HEK293T (cell line): ENCODE data around the gene TAF4B.

Experiments used
- CTCF ChIA-PET: fragments of 350-600 bp; formaldehyde crosslinking; extraction: SDS; loops from one replicate; lab custom pipeline; 2021; ENCODE audit warnings: antibody characterized with exemption, inconsistent platforms; lab: Yijun Ruan, JAX
- POLR2A ChIA-PET: fragments of 350-600 bp; formaldehyde crosslinking; extraction: SDS; loops from one replicate; lab custom pipeline; 2020; ENCODE audit warnings: antibody characterized with exemption, inconsistent platforms; lab: Yijun Ruan, JAX
- DNase-seq: peaks from one replicate; pipeline ENCODE4 v3.0.0; 2012; ENCODE audit warnings: mixed read lengths; ENCODE audit errors: extremely low spot score
- ARNT ChIP-seq: fragments of 450-650 bp; IDR thresholded peaks from 2 replicates; pipeline ENCODE4 v1.6.1; 2017; ENCODE audit warnings: mild to moderate bottlenecking
- BHLHE40 ChIP-seq: fragments of 450-650 bp; IDR thresholded peaks from 2 replicates; pipeline ENCODE4 v1.6.1; 2016; ENCODE audit warnings: mild to moderate bottlenecking, moderate library complexity, borderline replicate concordance
- CTBP1 ChIP-seq: fragments of 450-650 bp; IDR thresholded peaks from 2 replicates; pipeline ENCODE4 v1.6.1; 2016; ENCODE audit warnings: borderline replicate concordance
- ELF4 ChIP-seq: fragments of 450-650 bp; IDR thresholded peaks from 2 replicates; pipeline ENCODE4 v1.6.1; 2017; ENCODE audit warnings: antibody characterized with exemption
- FOXA1 ChIP-seq: fragments of 450-650 bp; IDR thresholded peaks from 2 replicates; pipeline ENCODE4 v1.6.1; 2016; ENCODE audit warnings: mild to moderate bottlenecking
- FOXK2 ChIP-seq: fragments of 450-650 bp; IDR thresholded peaks from 2 replicates; pipeline ENCODE4 v1.6.1; 2016; ENCODE audit warnings: mild to moderate bottlenecking
- FOXM1 ChIP-seq: fragments of 450-650 bp; IDR thresholded peaks from 2 replicates; pipeline ENCODE4 v1.6.1; 2017; ENCODE audit warnings: mild to moderate bottlenecking, borderline replicate concordance
- HDGF ChIP-seq: fragments of 450-650 bp; IDR thresholded peaks from 2 replicates; pipeline ENCODE4 v1.6.1; 2017; ENCODE audit warnings: antibody characterized with exemption, borderline replicate concordance
- L3MBTL2 ChIP-seq: fragments of 450-650 bp; conservative IDR thresholded peaks from 2 replicates; pipeline ENCODE4 v1.6.1; 2016; ENCODE audit warnings: mild to moderate bottlenecking
- LEF1 ChIP-seq: fragments of 450-650 bp; IDR thresholded peaks from 2 replicates; pipeline ENCODE4 v1.6.1; 2017; ENCODE audit warnings: mild to moderate bottlenecking, borderline replicate concordance
- NFRKB ChIP-seq: fragments of 450-650 bp; IDR thresholded peaks from 2 replicates; pipeline ENCODE4 v1.6.1; 2016; ENCODE audit warnings: mild to moderate bottlenecking, moderate library complexity
- SP1 ChIP-seq: fragments of 450-650 bp; IDR thresholded peaks from 2 replicates; pipeline ENCODE4 v1.6.1; 2017
- SUZ12 ChIP-seq: fragments of 450-650 bp; IDR thresholded peaks from 2 replicates; pipeline ENCODE4 v1.6.1; 2016; ENCODE audit warnings: mild to moderate bottlenecking
- TARDBP ChIP-seq: fragments of 450-650 bp; IDR thresholded peaks from 2 replicates; pipeline ENCODE4 v1.6.1; 2016
- ZNF384 ChIP-seq: fragments of 450-650 bp; IDR thresholded peaks from 2 replicates; pipeline ENCODE4 v1.6.1; 2016
- TF ChIP-seq, protein P1 (sequence below): fragments of 450-650 bp; IDR thresholded peaks from 2 replicates; pipeline ENCODE4 v1.6.1; 2016

The TAF4B gene

DNA sequence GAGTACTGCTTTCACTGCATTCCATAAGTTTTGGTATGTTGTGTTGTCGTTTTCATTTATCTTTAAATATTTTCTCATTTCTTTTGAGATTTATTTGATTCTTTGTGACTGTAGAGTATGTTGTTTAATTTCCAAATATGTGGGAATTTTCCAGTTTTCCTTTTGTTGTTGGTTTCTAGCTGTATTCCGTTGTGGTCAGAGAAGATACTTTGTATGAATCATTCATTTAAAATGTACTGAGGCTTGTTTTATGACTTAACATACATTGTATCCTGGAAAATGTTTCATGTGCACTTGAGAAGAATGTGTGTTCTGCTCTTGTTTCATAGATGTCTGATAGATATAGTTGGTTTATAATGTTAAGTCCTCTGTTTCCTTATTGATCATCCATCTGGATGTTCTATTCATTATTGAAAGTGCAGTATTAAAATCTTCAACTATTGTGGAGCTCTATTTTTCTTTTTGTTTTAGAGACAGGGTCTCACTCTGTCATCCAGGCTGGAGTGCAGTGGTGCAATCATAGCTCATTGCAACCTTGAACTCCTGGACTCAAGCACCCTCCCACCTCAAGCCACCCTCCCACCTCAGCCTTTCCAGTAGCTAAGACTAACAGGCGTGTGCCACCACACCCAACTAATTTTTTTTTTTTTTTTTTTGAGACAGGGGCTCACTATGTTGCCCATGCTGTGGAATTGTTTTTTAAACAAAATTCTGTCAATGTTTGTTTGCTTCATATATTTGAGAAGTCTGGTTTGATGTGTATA, 96.8 kb downstream of the TAF4B start:
- TF ChIP-seq HDGF: no peak
- no peak for TF ChIP-seq TARDBP
- TF ChIP-seq L3MBTL2: no peak
- no peak for TF ChIP-seq FOXM1
- no peak for TF ChIP-seq CTBP1
- TF ChIP-seq SP1: no peak
- no peak for TF ChIP-seq FOXA1
- no peak for TF ChIP-seq ZNF384
- no peak for TF ChIP-seq BHLHE40
- TF ChIP-seq, protein P1, sequence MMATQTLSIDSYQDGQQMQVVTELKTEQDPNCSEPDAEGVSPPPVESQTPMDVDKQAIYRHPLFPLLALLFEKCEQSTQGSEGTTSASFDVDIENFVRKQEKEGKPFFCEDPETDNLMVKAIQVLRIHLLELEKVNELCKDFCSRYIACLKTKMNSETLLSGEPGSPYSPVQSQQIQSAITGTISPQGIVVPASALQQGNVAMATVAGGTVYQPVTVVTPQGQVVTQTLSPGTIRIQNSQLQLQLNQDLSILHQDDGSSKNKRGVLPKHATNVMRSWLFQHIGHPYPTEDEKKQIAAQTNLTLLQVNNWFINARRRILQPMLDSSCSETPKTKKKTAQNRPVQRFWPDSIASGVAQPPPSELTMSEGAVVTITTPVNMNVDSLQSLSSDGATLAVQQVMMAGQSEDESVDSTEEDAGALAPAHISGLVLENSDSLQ: no peak
- ChIA-PET POLR2A (interaction anchor here (0.7 kb wide), 1 partner anchor 12 kb away, joined by 7 read pairs; no protein-coding TSS in a partner anchor), CTCF (interaction anchor here (0.6 to 0.8 kb wide), 2 partner anchors 59 to 197 kb away, joined by 3 read pairs; no protein-coding TSS in a partner anchor)
- no peak for DNase-seq

DNA sequence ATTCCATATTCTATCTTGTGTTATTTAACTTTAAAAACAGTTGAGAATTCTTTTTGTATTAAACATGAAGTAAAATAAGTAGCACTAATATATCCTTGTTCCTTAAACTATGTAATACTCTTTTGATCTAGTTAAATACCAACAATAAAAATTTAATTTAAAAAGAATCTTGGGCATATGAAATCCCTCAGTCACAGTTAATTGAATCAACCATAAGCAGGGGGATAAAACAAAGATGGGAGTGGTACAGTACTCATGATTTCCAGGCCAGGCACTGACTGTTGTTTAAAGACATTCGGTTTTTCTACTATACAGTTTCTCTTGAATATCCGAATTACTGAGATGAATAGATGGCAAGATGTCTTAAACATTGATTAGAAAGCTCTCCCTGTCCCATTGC, 99.5 kb downstream of the TAF4B start:
- TF ChIP-seq NFRKB (no peak), HDGF (no peak), ARNT (no peak), SP1 (no peak)
- CTCF ChIA-PET: no interaction called here
- POLR2A ChIA-PET: no interaction called here
- DNase-seq: no peak

DNA sequence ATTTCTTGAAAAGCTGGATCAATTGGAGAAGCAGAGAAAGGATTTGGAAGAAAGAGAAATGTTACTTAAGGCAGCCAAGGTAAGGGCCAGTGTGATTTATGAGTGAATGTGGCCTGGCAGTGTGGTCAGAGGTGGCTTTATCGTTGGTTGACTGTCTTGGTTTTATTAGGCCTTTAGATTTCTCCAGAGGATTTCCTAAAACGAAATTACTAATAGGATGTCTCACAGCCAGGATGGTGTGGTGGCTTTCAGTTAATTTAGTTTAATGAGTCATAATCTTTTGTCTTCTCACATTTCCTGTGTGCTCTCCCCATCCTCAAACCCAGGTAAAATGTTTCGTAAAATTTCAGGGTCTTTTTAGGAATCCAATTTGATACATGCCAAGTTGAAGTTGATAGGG, 100.8 kb downstream of the TAF4B start:
- ChIA-PET POLR2A (no interaction called here), CTCF (no interaction called here)
- no peak for TF ChIP-seq TARDBP
- no peak for TF ChIP-seq CTBP1
- no peak for TF ChIP-seq ZNF384
- no peak for DNase-seq

DNA sequence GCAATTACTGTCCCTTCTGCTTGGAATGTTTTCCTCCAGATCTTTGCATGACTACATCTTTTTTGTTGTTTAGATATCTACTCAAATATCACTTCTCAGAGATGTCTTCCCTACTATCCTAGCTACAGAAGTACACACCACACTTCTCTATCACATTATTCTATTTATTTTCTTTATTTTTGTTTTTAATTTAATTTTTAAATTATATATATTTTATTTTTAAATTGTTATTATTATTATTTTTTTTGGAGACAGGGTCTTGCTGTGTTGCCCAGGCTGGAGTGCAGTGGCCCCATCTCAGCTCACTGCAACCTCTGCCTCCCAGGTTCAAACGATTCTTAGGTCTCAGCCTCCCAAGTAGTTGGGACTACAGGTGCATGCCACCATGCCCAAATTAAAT, 106.7 kb downstream of the TAF4B start:
- no peak for TF ChIP-seq FOXM1
- TF ChIP-seq NFRKB: no peak
- TF ChIP-seq L3MBTL2: no peak
- TF ChIP-seq ELF4: no peak
- no peak for TF ChIP-seq CTBP1
- POLR2A ChIA-PET: no interaction called here
- no peak for DNase-seq
- CTCF ChIA-PET: interaction anchor here (0.6 to 0.7 kb wide), 2 partner anchors 13 to 14 kb away, joined by 3 read pairs; no protein-coding TSS in a partner anchor

DNA sequence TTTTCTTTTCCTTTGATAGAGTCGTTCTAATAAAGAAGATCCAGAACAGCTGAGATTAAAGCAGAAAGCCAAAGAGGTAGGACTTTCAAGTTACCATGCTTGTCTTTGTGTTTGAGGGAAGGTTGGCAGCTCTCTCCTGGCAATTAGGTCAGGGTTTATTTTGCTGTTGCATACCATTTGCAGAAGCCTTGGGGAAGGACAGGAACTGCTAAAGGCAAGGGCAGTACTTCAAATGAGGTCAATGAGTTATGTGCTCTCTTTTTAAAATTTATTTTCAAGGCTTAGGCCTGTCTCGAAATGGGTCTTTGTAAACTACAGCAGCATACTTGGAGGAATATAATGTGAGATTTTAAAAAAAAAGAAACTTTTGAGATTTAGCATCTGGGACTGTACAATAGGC, 108.9 kb downstream of the TAF4B start:
- CTCF ChIA-PET: interaction anchor here (0.7 kb wide), 1 partner anchor 175 kb away, joined by 3 read pairs; no protein-coding TSS in a partner anchor
- no peak for TF ChIP-seq ZNF384
- no peak for TF ChIP-seq FOXK2
- TF ChIP-seq HDGF: no peak
- TF ChIP-seq FOXM1: no peak
- TF ChIP-seq SUZ12: no peak
- no peak for TF ChIP-seq ARNT
- TF ChIP-seq ELF4: no peak
- TF ChIP-seq NFRKB: no peak
- no peak for TF ChIP-seq SP1
- TF ChIP-seq LEF1: no peak
- TF ChIP-seq CTBP1: no peak
- TF ChIP-seq FOXA1: no peak
- TF ChIP-seq BHLHE40: no peak
- TF ChIP-seq, protein P1: no peak
- TF ChIP-seq L3MBTL2: no peak
- no peak for TF ChIP-seq TARDBP
- POLR2A ChIA-PET: no interaction called here
- no peak for DNase-seq

DNA sequence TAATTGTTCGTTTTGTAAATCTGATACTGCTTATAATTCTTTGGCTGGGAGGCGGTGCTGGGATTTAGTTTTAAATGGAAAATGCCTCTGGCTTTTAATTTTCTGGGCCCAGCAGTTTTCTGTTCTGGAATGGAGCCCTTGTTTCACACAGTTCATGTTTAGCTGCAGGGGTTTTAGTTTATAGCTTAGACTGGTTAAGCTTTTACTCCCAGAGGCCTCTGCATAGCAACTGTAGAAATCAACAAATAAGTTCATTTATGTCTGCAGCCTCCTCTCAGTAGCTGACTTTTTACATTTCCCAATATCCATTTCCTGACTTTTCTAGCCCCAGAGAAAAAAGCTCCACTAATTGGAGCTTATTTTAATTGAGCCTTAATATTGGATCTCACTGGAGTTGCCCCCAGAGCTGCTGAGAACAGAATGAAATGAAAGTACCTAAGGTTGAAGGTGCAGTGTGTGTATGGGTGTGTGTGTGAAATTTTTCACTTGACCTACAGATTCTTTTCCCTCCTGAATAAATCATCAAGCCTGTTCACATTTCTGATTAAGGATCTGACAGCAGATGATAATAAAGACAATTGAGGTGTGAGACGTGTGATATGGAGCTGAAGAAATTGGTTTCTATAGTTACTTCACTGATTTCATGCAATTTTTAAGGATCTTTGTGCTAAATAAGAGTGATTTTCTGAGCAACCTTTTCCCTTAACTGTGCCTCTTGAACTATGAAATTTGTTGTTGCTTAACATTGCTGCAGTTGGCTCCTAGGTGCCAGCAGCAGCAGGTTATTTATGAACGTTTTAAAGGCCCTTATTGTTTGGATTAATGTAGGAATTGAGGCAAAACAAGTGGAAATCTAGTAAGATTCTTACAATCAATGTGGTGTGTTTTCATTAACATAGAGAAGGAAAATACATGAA, 109.6 kb downstream of the TAF4B start:
- POLR2A ChIA-PET: no interaction called here
- CTCF ChIA-PET: interaction anchor here (0.7 kb wide), 1 partner anchor 175 kb away, joined by 3 read pairs; no protein-coding TSS in a partner anchor
- no peak for DNase-seq
- TF ChIP-seq BHLHE40 (no peak), FOXA1 (no peak), FOXK2 (no peak), SP1 (no peak), LEF1 (no peak), NFRKB (no peak), TARDBP (no peak), ZNF384 (no peak), ELF4 (no peak), HDGF (no peak)
- TF ChIP-seq, protein P1: no peak
